GM19455 (cell line): ENCODE results near the gene SLC35F3.
A peak's percentile ranks its signal among the peaks of the same experiment; 100 is the strongest.
"Not testable (repeated sequence)": the region's sequence is repeated elsewhere in the genome, so short reads cannot be mapped to it uniquely, and the experiment has no call there.

Source experiments
- ATAC-seq: cut with Tn5 transposase; IDR thresholded peaks from one replicate; pipeline ENCODE4 v1.9.1; 2021; ENCODE audit not compliant: unreplicated experiment

SLC35F3 gene

DNA sequence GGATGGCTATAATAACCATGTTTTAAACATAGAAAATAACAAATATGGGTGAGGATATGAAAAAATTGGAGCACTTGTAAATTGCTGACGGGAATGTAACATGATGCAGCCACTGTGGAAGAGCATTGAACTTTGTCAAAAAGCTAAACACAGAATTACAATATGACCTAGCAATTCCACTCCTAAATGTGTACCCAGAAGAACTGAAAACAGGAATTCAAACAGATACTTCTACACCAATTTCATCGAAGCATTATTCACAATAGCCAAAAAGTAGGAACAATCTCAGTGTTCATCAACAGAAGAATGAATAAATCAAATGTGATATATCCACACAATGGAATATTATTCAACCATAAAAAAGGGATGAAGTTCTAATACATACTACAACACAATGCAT is 436.1 kb downstream of the SLC35F3 start:
- ATAC-seq = no peak

DNA sequence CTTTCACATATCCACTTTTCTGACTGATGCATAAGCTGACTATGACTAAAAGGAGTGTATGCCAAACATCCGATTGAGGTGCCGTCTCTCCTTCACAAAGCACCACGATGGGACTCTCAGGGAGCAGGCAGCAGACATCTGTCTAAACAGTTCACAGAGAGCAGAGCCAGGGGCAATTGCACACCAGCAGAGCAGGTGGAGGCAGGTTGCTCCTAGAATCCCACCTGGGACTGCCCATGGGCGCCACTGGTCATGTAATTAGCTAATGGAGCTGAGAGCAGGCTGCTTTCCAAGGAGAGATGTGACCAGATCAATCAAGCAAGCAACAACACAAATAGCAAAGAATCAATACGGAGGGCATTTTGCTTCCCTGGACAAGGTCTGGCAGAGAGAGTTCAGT is 438.3 kb downstream of the SLC35F3 start:
- ATAC-seq = no peak

DNA sequence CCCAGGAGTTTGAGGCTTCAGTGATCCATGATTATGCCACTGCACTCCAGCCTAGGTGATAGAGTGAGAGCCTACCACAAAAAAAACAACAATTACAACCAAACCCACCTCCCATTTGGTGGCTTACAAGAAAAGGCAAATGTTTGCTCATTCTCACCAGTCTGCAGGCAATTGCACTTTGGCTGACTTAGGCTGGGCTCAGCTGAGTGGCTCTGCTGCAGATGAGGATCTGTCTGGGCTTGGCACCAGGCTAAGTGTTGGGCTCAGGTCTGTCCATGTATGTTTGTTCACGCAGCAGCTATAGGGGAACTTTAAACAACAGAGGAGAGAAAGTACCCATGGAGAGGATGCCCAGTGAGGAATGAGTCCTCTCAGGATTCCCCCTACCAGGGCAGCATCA is 440.8 kb downstream of the SLC35F3 start:
- ATAC-seq = no peak

DNA sequence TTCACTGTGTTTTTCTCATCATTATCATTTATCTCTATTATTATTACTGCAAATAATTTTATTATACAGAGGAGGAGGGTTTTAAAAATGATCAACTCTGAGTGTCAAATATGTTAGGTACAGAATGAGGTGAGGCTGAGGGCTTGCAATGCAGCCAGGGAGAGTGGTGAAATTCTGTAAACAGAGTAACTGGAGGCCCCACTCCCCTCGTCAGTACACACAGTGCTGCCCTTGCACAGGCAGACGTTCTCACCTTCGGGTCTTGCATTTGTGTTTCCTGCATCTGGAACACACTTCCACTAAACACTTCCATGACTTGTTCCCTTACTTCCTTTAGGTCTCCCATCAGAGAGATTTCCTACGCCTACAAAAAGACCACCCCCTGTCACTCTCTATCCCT is 444.5 kb downstream of the SLC35F3 start:
- no peak for ATAC-seq

DNA sequence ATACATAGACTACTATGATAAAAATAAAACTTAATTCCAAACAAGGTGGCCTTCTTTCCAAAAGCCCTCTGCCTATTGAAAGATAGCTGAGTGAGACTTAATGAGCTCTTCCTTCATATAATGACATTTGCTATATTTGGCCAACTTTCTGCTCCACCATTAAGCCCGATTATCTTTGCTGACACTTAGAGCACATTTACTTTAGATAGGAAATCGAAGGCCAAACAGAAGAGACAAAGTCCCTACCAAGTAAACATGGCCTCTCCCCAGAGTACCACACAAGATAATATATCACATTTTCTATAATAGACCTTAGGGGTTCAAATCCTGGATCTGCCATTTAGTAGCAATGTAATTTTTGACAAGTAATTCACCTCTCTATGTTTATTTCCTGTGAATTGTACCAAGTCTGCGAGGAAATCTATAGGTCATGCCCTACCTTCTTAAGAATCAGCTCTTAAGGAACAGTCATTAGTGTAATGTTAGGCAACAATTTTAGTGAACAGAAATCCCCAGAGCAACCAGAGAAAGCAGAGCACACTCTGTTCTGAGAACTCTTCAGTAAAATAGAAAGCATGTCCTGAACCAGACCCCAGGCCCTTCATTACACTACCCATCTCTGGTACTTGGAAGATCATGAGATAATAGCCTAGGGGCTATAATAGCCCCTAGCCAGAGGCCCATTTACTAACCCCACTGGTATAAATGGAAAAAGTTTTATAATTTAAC is 451.5 kb downstream of the SLC35F3 start:
- ATAC-seq = no peak

DNA sequence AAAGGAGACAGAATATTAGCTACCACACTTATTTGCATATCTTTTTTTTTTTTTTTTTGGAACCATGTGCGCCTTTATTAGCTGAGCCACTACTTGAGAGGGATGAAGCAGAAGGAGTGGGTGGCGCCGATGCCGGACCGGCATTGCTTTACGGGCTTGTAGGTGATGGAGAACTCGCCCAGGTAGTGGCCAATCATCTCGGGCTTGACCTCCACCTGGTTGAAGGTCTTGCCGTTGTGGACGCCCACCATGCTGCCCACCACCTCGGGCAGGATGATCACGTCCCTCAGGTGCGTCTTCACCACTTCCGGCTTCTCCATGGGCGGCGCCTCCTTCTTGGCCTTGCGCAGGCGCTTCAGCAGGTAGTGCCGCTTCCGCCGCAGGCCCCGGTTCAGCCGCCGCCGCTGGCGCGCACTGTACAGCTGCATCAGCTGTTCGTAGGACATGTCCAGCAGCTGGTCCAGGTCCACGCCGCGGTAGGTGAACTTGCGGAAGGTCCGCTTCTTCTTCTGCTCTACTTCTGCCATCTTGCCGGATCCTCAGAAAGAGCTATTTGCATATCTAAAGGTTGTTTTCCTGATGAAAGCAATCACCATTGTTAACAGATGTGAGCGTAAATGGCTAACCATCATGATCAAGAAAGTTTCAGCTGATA is 452.3 kb downstream of the SLC35F3 start:
- not testable (repeated sequence) for ATAC-seq

DNA sequence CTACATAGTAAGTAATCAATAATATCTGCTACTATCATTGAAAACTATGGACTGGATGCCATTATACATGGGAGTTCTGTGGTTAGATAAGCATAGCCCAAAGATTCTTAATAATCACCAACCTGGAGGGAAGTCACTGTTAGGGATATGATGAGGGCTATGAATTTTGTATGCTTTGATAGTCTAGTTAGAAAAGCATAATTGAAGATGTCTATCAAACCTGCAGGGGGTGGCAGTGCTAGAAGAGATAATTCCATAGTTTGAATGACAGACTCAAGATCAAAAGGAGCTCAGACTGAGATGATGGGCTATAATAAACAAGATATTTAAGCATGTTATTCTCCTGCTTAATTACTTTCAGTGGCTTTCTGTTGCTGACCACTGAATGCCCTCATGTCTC is 453.4 kb downstream of the SLC35F3 start:
- no peak for ATAC-seq

DNA sequence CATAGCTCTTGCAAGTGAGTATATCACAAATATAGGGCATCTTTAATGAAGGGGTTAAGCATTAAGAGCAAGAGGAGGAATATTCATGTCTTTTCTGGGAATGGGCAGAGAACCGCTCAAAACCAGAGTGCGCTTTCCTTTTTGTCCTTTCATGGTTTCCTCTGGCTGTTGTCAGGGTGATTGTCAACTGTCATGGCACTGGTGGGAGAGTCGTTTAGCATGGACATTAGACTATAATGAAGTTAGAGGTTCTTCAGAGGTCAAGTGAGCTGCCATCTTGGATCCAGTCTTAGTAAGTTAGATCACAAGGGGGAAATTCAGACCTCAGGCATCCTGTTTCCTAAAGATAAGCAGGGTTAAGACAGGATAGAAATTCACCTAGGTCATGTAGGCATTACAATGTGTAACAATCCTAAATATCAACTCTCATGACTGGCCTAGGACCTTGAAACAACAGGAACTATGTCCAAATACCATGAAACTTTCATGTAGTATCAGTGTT is 456.7 kb downstream of the SLC35F3 start:
- ATAC-seq = no peak

DNA sequence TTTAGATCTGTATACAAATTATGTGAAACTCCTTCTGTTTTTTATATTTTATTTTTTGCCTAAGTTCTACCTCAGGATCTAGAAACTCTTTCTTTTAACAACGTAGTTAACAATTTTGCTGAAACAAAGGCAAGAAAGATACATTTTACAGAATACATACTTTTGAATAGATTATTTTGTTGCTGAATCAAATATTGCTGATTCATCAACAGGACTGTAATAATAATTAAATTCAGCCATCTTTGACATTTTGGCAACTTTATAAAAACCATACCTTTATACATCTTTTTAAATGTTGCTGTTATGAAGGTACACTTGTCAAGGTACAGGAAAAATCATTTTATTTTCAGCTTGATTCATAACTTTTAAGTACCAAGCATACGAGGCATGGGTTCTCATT is 458.1 kb downstream of the SLC35F3 start:
- ATAC-seq = no peak

DNA sequence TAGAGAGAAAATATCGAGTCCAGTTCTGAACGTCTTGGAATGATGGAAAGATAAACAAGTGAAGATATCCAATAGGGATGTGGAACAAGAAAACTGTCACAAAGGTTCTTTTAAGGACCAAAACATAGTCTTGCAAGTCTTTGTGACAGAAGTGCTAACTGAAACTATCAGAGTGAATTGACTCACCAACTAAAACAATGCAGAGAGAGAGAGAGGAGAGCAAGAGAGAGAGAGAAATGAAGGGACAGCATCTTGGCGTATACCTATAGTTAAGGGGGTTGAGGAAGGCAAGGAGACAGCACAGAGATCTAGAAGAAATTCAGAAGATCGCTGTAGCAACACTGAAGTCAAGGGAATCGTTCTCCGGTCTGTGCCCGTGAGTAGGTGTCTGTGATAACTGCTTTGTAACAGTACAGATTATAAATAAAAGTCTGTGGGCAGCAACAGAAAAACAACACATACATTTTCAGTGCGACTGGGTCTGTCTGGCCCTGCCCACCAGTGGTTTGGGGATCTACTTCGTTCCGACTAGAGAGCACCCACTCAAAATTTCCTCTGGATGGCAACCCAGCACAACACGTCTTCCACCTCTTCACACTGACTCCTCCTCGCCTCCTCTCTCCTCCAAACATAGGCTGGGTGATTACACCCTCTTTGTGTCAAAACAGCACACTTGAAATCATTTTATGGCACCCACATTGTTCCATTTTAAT is 464.0 kb downstream of the SLC35F3 start:
- no peak for ATAC-seq

DNA sequence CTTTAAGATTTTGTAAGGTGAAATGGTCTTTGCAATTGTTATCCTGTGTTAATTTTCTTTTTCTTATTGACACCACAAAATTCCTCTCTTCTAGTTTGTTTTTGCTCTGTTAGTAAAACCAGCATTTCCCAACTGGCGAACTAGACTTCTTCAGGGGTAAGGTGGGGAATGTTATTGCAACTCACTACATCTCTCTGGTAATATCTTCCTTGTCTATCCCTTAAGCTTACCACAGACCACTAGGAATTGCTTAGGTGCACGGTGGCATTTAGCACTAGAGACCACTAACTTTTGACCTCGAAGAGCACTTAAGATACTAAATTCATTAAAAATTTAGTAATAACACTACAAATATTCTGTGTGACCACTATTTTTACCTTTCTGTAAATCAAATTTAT is 464.6 kb downstream of the SLC35F3 start:
- no peak for ATAC-seq

DNA sequence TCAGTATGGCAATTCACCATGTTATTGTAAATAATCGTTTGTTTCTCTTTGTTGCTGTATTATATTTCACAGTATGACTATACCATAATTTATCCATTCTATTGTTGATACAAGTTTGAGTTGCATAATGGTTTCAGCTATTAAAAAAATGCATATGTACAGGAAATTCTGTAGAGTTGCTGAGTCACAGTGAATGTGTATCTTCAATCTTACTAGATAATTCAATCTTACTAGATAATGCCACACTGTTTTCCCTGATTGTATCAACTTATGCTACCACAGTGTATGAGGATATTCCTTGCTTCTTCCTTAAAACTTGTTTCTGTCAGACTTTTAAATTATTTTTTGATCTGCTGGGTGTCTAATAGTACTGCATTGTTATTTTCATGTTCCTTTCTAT is 465.3 kb downstream of the SLC35F3 start:
- no peak for ATAC-seq

DNA sequence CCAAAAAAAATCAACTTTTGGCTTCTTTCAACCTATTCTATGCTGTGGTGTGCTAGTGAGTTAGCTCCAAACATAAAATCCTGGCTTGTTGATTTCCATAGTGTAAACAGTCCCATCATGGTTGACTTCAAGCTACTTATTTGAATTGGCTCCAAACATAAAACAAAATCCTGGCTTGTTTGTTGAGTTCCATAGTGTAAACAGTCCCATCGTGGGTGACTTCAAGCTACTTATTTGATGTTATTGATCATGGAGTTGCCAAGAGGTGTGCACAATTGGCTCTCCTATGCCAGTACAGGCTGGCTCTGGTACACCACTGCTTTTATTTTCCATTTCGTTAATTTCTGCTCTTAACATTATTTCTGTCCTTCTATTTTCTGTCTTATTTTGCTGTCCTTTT is 466.9 kb downstream of the SLC35F3 start:
- ATAC-seq = no peak

DNA sequence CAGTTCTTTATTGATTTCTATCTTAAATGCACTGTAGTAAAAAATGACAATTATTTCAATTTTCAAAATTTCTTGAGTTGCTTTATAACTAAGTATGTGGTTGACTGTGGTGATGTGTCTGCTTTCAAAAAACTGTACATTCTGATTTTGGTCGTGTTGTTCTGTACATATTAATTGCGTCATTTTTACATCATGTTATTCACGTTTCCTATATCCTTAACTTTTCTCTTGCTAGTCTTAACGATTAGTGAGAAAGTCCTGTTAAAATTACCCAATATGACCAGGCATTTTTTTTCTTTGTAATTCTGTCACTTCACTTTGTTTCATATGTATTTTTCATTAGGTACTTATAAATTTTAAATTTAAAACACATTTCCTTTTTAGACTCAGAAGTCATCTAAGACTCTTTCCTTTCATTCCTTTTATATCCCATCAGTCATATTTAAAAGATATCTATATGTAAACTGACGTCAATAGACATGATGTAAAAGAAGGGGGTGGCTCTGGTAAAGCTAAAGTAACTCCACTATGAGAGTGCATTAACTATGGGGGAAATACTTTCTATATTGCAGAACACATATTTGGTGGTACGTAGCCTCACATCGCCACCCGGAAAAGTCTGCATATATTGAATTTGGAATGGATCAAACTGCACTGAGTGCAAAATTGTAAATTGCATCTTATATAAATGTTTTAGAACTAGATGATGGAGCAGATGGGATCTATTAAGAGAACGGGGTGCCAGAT is 467.7 kb downstream of the SLC35F3 start:
- no peak for ATAC-seq

DNA sequence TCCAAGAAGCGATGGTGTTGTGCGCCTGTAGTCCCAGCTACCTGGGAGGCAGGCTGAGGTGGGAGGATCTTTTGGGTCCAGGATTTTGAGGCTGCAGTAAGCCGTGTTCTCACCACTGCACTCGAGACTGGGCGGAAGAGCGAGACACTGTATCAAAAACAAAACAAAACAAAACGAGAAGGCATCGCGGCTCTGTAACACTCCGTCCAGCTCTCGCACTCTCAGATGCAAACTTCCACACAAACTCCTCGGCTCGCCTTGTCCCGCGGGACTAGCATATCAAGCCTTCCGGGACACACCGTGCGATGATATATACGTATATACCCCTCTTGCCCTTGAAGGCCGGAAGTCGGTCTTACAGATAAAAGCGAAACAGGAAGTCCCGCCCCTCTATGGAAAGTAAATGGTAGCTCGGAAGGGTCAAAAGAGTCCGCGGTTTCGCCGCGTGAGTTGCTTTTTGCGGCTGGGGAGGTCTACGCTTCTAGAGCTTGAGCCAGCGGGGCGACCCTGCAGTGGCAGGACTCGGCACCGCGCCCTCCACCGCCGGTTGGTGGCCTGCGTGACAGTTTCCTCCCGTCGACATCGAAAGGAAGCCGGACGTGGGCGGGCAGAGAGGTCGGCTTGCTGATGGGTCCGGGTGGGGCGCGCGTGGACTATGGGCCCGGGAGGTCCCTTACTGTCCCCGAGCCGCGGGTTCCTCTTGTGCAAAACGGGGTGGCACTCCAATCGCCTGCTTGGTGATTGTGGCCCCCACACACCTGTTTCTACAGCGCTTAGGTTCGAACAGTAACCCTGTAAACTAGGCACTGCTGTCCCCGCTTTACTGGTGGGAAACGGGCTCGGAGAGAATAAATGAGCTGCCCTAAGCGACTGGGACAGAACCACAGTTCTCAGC is 468.8 kb downstream of the SLC35F3 start, which contains the start of gene COA6:
COA6 (plus strand) TSS at position 393 of the 895 bp plus-strand sequence; CDS start at position 404, 11 bp downstream.
- peak; percentile 96 for ATAC-seq

DNA sequence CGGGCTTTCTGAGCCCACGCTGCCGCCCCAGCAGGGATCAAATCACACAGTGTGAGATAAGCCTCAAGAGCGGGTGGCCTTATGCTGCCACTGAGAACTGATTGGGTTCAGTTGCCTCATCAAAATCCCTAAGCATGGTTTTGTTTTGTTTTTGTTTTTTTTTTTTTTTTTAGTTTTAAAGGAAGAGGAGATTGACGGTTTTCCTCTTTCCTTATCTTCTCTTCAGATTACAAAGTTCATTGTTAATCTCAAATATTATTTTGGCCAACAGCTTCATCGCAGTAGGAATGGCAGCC is 469.4 kb downstream of the SLC35F3 start:
- ATAC-seq = peak; percentile 23
